ENCODE measurements around the gene LASP1.

The LASP1 gene

DNA sequence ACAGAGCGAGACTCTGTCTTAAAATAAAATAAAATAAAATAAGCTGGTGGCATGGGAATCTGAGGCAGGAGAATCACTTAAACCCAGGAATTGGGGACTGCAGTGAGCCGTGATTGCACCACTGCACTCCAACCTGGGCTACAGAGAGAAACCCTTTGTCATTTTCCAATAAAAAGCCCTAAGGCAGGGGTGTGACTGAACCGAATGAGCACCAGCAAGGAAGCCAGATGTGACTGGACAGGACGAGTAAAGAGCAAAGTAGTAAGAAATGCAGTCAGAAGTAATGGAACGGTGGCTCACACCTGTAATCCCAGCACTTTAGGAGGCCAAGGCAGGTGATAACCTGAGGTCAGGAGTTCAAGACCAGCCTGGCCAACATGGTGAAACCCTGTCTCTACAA is 12.6 kb upstream of the LASP1 start:
- ATAC-seq (replicated peaks; ENCODE audit: extremely low read depth, poor library complexity, severe bottlenecking) = no peak
- Mint-ChIP-seq H3K9me3 (no peaks in the 10 kb centered on the region), H3K36me3 (ENCODE audit: insufficient read depth) (peaks cover 24% of the 10 kb centered on the region), H3K27ac (ENCODE audit: low read depth) (no peak overlapping the region), H3K4me3 (no peak overlapping the region), H3K4me1 (peaks cover 23% of the 10 kb centered on the region), H3K27me3 (no peaks in the 10 kb centered on the region)
- DNase-seq (ENCODE audit: low spot score in 2 of 2) = no peak

DNA sequence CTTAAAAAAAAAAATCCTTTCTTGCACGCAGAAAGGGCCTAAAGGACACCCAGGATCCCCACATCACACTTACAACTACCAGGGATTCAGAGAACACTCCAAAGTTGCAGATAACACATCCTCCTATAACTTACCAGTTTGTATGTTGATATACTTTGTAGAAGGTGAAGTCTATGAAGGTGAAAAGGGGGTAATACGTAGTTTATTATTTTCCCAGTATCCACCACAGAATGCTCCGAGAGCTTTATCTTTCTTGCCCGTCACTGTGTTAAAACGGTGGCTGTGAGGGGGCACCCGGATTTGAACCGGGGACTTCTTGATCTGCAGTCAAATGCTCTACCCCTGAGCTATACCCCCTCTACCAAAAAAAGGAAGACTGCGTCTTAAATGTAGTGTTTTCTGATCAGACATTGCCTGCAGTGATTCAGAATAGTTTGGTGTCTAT is 8.4 kb upstream of the LASP1 start:
- Mint-ChIP-seq H3K27ac (ENCODE audit: low read depth) (no peak overlapping the region), H3K4me3 (no peak overlapping the region), H3K27me3 (no peaks in the 10 kb centered on the region), H3K9me3 (no peaks in the 10 kb centered on the region), H3K4me1 (no peaks in the 10 kb centered on the region), H3K36me3 (ENCODE audit: insufficient read depth) (peaks cover 8% of the 10 kb centered on the region)
- ATAC-seq (replicated peaks; ENCODE audit: extremely low read depth, poor library complexity, severe bottlenecking) (no peak), DNase-seq (ENCODE audit: low spot score in 2 of 2) (no peak)

DNA sequence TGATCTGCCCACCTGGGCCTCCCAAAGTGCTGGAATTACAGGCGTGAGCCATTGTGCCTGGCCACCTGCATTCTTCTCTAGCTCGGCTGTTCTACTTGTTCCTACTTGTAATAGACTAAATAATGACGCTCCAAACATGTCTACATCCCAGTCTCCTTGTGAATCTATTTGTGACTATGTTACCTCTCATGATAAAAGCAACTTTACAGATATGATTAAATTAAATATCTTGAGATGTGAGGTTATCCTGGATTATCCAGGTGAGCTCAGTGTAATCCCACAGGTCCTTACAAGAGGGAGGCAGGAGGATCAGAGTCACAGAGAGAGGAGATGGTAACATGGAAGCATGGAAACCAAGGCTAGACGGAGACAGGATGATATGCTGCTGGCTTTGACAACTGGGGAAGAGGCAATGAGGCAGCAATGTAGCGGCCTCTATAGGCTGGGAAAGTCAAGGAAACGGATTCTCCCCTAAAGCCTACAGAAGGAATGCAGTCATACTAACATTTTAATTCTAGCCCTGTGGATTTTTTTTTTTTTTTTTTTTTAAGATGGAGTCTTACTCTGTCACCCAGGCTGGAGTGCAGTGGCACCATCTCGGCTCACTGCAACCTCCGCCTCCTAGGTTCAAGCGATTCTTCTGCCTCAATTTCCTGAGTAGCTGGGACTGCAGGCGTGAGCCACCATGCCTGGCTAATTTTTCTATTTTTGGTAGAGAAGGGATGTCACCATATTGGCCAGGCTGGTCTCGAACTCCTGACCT is 5.0 kb upstream of the LASP1 start:
- peaks cover 14% of the 10 kb centered on the region for H3K4me1 Mint-ChIP-seq
- ATAC-seq (replicated peaks; ENCODE audit: extremely low read depth, poor library complexity, severe bottlenecking) (no peak), DNase-seq (ENCODE audit: low spot score in 2 of 2) (no peak)
- no peaks in the 10 kb centered on the region for H3K9me3 Mint-ChIP-seq
- H3K36me3 Mint-ChIP-seq (ENCODE audit: insufficient read depth) = peaks cover 33% of the 10 kb centered on the region
- H3K27ac Mint-ChIP-seq (ENCODE audit: low read depth) = no peak overlapping the region
- H3K4me3 Mint-ChIP-seq = no peak overlapping the region
- no peaks in the 10 kb centered on the region for H3K27me3 Mint-ChIP-seq

DNA sequence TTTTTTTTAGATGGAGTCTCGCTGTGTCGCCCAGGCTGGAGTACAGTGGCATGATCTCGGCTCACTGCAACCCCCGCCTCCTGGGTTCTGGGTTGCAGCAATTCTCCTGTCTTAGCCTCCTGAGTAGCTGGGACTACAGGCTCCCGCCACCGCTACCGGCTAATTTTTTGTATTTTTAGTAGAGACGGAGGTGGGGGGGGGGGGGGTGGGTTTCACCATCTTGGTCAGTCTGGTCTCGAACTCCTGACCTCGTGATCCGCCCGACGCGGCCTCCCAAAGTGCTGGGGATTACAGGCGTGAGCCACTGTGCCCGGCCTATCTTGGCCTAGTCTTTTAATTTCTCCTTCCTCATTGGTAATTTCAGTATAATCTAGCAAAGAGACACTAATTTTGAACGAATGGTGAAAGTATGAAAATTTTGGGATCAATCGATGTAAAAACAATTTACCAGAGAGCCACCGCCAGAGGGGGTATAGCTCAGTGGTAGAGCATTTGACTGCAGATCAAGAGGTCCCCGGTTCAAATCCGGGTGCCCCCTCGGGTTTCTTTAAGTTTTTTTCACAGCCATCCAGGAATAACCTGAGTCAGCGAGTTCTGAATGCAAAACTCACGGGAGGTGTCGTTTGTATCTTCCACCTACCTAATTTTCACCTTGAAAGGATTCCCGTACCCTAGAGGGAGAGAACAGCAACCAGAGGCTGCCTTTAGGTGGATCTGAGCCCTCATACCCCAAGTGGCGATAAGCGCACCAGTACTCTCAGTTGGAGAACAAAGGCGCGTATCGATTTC is 2.5 kb upstream of the LASP1 start:
- no peak for ATAC-seq (replicated peaks; ENCODE audit: extremely low read depth, poor library complexity, severe bottlenecking)
- peak in 1 of 2 donors; percentile 45 for DNase-seq (ENCODE audit: low spot score in 2 of 2)
- peaks cover 32% of the 10 kb centered on the region for H3K4me1 Mint-ChIP-seq
- peak overlapping the region; percentile 91 for H3K27ac Mint-ChIP-seq (ENCODE audit: low read depth)
- no peaks in the 10 kb centered on the region for H3K27me3 Mint-ChIP-seq
- no peaks in the 10 kb centered on the region for H3K9me3 Mint-ChIP-seq
- H3K4me3 Mint-ChIP-seq = peak overlapping the region; percentile 100
- peaks cover 41% of the 10 kb centered on the region for H3K36me3 Mint-ChIP-seq (ENCODE audit: insufficient read depth)

DNA sequence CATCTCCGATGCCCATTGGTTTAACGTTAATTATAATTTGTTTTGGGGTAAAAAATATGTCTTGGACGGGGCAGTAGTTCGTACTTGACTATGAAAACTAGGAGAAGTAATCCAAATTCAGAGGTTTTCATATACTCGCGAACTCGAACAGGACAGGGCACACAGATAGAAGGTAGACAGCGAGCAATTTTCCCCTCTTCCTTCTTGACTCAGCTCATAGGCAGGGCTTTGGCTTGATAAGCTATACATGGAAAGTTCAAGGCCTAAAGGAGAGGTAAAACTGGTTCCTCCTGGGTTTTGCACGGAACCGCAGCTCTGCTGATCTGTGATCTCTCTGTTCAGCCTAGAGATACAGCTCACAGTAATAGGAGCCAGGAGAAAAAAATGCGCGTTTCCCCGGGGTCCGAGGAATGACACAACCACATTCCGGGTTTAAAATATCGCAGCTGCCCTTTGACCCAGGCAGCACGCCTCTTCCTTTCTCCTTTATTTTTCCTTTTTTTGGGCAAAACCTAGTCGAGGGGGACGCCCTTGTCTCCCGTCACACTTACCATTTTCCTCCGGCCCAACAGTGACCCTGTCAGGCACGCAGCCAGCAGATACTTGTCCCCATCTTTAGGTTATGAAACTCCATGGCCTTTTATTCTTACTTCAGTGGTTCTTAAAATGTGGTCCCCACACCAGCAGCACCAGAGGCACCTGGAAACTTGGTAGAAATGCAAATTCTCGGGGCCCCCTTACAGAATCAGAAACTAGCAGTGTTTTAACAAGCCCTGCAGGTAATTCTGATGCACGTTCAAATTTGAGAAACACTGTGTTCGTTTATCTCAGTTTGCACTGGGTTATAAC is 1.7 kb upstream of the LASP1 start:
- ATAC-seq (replicated peaks; ENCODE audit: extremely low read depth, poor library complexity, severe bottlenecking) = no peak
- peaks cover 40% of the 10 kb centered on the region for H3K36me3 Mint-ChIP-seq (ENCODE audit: insufficient read depth)
- peaks cover 40% of the 10 kb centered on the region for H3K4me1 Mint-ChIP-seq
- peak overlapping the region; percentile 100 for H3K4me3 Mint-ChIP-seq
- peak overlapping the region; percentile 99 for H3K27ac Mint-ChIP-seq (ENCODE audit: low read depth)
- no peaks in the 10 kb centered on the region for H3K9me3 Mint-ChIP-seq
- DNase-seq (ENCODE audit: low spot score in 2 of 2) = no peak
- H3K27me3 Mint-ChIP-seq = no peaks in the 10 kb centered on the region

DNA sequence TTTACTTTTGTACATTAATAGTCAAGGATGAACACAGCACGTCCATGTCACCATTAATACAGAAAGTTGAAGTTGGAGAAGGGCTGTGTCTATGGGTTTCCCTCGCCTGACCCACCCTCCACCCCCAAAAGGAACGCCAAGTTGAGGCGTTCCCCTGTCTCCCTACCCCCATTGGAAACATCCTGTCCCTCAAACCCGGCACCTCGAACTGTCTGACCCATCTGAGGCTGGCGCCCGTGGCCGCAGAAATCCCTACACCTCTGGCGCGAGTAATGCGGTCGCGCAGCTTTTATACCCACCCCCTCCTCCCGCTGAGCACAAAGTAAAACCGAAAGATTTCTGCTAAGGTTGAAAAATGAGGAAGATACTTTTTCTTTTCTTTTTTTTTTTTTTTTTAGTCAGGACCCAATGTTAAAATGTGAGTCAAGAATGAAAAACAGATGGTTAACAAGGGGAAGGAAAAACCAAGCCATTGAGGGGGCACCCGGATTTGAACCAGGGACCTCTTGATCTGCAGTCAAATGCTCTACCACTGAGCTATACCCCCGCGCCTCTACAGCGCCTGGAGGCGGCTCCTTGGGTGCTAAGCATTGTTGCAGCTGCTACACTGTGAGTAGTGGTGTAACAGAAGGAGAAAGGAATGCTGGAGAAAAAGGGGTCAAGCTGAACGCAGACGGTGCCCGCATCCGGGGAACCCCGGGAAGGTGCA is 887 bp upstream of the LASP1 start:
- H3K4me1 Mint-ChIP-seq = peaks cover 48% of the 10 kb centered on the region
- peak overlapping the region; percentile 99 for H3K27ac Mint-ChIP-seq (ENCODE audit: low read depth)
- H3K36me3 Mint-ChIP-seq (ENCODE audit: insufficient read depth) = peaks cover 40% of the 10 kb centered on the region
- H3K9me3 Mint-ChIP-seq = no peaks in the 10 kb centered on the region
- ATAC-seq (replicated peaks; ENCODE audit: extremely low read depth, poor library complexity, severe bottlenecking) (peak; percentile 62), DNase-seq (ENCODE audit: low spot score in 2 of 2) (peak; percentile 85 to 89)
- H3K4me3 Mint-ChIP-seq = peak overlapping the region; percentile 100
- no peaks in the 10 kb centered on the region for H3K27me3 Mint-ChIP-seq

DNA sequence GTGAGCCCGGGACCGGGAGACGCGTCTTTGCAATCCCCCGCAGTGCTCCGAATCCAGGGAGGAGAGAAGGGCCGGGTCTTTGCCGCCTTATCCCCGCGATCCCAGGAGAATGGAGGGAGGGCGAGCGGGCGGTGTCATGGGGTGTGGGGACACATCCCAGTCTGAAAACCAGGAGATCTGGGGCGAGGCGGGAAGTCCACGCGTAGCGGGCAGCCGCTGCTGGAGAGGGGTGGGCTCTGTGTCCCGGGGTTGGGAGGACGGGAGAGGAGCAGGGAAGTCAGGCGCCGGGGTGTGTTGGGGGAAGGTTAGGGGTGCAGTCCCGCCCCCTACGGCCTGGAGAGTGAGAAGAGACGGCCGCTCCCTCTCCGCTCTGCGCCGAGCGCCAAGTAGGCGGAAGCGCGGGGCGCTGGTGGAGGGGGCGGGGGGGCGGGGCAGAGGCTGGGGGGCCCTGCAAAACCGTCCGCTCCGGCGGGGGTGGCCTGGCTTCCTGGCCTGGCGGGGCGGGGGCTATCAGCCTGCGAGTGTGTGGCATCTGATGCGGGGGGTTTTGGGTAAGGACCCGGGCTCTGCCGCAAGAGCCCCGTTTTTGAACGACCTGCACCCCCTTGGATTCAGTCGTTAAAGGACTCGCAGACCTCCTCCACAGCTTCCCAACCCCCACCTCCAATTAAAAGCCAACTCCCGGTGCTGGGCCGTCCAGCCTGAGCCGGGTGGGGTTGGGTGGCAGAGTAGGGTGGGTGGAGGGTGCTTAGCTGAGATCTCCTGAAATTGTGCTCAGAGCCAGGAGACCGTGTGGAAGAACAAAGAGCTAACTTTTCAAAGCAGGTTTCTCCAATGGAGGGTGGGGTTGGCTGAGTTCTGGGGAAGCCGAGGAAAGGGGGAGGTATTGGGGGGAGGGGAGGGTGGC is 654 bp downstream of the LASP1 start:
- DNase-seq (ENCODE audit: low spot score in 2 of 2) (peak in 1 of 2 donors; percentile 45), ATAC-seq (replicated peaks; ENCODE audit: extremely low read depth, poor library complexity, severe bottlenecking) (peak; percentile 50)
- peaks cover 63% of the 10 kb centered on the region for H3K4me1 Mint-ChIP-seq
- H3K27me3 Mint-ChIP-seq = no peaks in the 10 kb centered on the region
- peak overlapping the region; percentile 99 for H3K27ac Mint-ChIP-seq (ENCODE audit: low read depth)
- peaks cover 40% of the 10 kb centered on the region for H3K36me3 Mint-ChIP-seq (ENCODE audit: insufficient read depth)
- H3K4me3 Mint-ChIP-seq = peak overlapping the region; percentile 100
- no peaks in the 10 kb centered on the region for H3K9me3 Mint-ChIP-seq

DNA sequence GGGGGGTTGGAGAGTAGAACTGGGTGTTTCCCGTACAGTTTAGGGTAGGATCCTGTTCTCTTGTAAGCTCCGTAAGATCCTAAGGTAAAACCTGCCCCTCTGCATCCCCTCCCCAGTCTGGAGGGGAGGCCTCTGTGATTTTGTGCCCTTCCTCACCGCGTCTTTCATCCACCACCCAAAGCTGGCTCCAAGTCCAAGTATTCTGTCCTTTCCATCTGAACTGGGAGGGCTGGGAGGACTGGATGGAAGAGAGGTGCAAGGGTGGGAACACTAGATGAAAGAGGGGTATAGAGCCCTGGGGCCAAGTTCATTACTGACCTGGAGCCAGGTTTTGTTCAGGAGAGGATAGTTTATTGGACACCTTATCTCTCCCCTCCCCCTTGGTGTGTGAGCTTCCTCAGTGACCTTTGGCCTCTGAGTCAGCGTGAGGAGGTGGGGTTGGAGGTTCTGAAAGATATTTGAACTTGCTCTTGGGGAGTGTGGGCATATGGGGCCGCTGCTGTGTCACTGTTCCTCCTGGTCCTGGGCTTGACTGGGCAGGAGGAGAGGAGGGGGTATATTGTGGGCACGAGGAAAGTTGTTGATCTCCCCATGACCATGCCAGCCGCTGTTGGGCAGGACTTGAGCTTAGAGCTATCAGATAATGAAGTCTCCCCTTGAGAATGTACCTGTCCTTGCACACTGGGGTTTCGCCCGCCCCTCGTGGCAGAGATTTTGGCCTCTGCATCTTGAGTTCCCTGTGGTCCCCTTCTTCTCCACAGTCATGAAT is 1.6 kb downstream of the LASP1 start:
- H3K4me3 Mint-ChIP-seq = peak overlapping the region; percentile 100
- H3K9me3 Mint-ChIP-seq = no peaks in the 10 kb centered on the region
- peaks cover 44% of the 10 kb centered on the region for H3K36me3 Mint-ChIP-seq (ENCODE audit: insufficient read depth)
- H3K27me3 Mint-ChIP-seq = no peaks in the 10 kb centered on the region
- ATAC-seq (replicated peaks; ENCODE audit: extremely low read depth, poor library complexity, severe bottlenecking) (no peak), DNase-seq (ENCODE audit: low spot score in 2 of 2) (peak in 1 of 2 donors; percentile 46)
- H3K4me1 Mint-ChIP-seq = peaks cover 69% of the 10 kb centered on the region
- H3K27ac Mint-ChIP-seq (ENCODE audit: low read depth) = peak overlapping the region; percentile 84

DNA sequence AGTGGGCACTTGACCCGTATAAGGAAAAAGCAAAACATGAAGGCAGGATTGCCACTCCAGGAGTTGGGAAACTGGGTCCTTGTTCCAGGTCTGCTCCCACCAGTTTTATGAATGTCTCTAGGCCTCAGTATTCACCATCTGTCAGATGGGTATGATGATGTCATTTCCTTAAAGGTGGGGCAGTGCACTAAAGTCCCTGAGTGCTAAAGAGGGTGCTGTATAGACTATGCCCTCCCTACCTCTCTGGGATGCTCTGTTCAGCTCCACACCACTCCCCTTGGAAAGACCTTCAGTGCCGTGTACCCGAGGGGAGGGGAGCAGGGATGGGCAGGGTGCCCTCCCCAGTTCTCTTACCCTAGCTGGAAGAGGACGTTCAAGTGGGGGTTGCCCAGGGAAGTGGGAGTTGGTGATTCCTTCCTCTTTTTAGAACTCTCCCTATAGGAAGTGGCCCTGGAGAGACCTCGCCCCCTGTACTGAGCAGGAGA is 2.2 kb downstream of the LASP1 start:
- peak overlapping the region; percentile 84 for H3K27ac Mint-ChIP-seq (ENCODE audit: low read depth)
- H3K4me3 Mint-ChIP-seq = peak overlapping the region; percentile 100
- DNase-seq (ENCODE audit: low spot score in 2 of 2) (no peak), ATAC-seq (replicated peaks; ENCODE audit: extremely low read depth, poor library complexity, severe bottlenecking) (no peak)
- H3K9me3 Mint-ChIP-seq = no peaks in the 10 kb centered on the region
- H3K36me3 Mint-ChIP-seq (ENCODE audit: insufficient read depth) = peaks cover 46% of the 10 kb centered on the region
- H3K27me3 Mint-ChIP-seq = no peaks in the 10 kb centered on the region
- peaks cover 75% of the 10 kb centered on the region for H3K4me1 Mint-ChIP-seq

DNA sequence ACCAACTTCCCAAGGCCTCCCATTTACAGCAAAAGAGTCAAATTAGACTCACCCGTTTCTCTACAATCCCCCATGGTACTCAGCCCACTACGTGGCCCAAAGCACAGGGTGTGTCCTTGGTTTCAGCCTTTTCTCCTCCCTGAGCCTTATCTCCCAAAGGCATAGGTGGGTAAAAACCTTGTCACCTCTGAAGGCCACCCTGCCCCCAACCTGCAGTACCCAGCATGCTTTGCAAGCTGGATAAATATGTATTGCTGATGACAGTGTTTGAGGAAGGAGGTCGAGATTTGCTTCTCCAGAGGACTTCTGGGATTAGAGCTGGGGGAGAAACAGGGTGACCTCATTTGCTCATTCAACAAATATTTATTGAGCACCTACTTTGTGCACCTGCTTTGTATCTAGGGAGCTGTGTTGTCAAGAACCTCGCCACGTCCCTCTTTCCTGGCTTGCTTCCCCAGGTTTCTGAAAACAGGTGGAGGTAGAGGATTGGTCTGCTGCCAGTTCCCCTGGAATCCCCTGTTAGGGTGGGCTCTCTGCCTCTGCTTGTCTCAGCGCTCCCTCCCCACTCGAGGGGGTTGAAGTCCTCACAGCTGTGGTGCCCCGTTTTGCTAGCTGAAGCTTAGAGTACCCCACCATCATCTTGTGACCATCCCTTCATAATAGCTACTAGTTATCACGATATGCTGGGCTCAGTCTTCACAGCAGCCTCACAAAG is 3.0 kb downstream of the LASP1 start:
- peaks cover 43% of the 10 kb centered on the region for H3K36me3 Mint-ChIP-seq (ENCODE audit: insufficient read depth)
- no peak for ATAC-seq (replicated peaks; ENCODE audit: extremely low read depth, poor library complexity, severe bottlenecking)

More for the DNA sequence above, 3.0 kb downstream of the LASP1 start:
- no peak for DNase-seq (ENCODE audit: low spot score in 2 of 2)
- peak overlapping the region; percentile 84 for H3K27ac Mint-ChIP-seq (ENCODE audit: low read depth)
- no peaks in the 10 kb centered on the region for H3K9me3 Mint-ChIP-seq
- H3K4me3 Mint-ChIP-seq = peak overlapping the region; percentile 100
- H3K4me1 Mint-ChIP-seq = peaks cover 82% of the 10 kb centered on the region
- H3K27me3 Mint-ChIP-seq = no peaks in the 10 kb centered on the region

All from central memory CD8-positive, alpha-beta T cell (primary cell).